ENCODE results near the gene TMEM125. TPM values are rescaled to one million over a fixed set of nuclear protein-coding genes. Genes with fewer than 3 reads are reported as not detected.

Gene TMEM125
- total RNA-seq, 2 donors from 2014 or later = not detected

DNA sequence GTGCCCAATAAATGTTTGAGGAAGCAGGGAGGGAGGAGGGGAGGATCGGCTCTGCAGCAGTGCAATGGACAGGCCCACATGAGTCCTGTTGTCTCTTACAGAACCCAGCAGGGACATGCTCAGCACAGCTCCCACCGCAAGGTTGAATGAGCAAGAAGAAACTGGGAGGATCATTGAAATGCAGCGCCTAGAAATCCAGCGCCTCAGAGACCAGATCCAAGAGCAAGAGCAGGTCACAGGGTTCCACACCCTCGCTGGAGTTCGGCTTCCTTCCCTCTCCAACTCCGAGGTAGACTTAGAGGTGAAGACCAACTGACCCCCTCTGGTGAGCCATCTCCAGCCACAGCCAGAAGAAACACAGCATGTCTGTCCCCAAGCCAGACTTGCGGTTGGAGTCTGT is 15.9 kb upstream of the TMEM125 start:
- ATAC-seq (replicated peaks in 1 of 2) (no peak), DNase-seq (no peak)
- no peaks in the 10 kb centered on the region for H3K4me1 Mint-ChIP-seq (ENCODE audit: low read depth)
- no peak overlapping the region for H3K27ac Mint-ChIP-seq
- peaks cover 0 to 3% of the 10 kb centered on the region in 2 donors for H3K9me3 Mint-ChIP-seq
- H3K36me3 Mint-ChIP-seq (ENCODE audit: insufficient read depth in 2 of 2) = no peaks in the 10 kb centered on the region
- H3K27me3 Mint-ChIP-seq (ENCODE audit: low read depth) = peaks cover 7% of the 10 kb centered on the region
- H3K4me3 Mint-ChIP-seq = no peak overlapping the region

DNA sequence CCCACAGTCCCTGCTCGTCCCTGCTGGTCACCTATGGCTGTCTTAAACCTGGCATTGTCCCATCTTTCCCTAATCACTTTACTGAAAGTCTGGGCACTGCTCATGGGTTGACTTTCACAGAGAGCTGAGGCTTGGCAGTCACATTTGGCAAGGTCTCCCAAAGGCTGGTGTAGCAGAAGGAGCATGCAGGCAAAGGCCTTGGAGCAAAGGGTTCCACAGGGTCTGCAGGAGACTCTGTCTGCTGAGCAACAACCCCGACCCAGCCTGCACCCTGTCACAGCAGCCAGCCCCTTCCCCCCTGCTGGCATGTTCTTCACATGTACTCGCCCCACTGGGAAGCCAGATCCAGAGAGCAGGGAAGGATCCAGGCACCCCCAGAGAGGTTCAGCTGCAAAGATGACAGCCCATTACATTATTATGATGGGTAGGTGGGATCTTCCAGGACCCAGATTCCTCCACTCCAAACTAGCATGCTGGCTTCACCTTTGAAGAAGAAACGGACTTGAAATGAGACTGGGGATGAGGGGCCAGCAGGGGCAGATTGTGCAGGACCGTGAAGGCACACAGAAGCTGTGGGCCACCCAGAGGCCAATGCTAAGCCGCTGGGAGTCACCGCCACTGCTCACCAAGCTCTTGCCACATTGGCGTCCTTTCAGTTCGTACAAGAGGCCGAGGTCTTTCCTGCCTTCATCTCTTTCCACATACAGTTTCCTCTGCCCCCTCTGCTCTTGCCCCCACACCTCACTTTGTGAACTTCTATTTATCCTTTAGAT is 14.2 kb upstream of the TMEM125 start:
- H3K36me3 Mint-ChIP-seq (ENCODE audit: insufficient read depth in 2 of 2) = no peaks in the 10 kb centered on the region
- no peak overlapping the region for H3K27ac Mint-ChIP-seq
- no peaks in the 10 kb centered on the region for H3K4me1 Mint-ChIP-seq (ENCODE audit: low read depth)
- peaks cover 0 to 3% of the 10 kb centered on the region in 2 donors for H3K9me3 Mint-ChIP-seq
- H3K27me3 Mint-ChIP-seq (ENCODE audit: low read depth) = peaks cover 7% of the 10 kb centered on the region
- ATAC-seq (replicated peaks in 1 of 2) (no peak), DNase-seq (no peak)
- no peak overlapping the region for H3K4me3 Mint-ChIP-seq

DNA sequence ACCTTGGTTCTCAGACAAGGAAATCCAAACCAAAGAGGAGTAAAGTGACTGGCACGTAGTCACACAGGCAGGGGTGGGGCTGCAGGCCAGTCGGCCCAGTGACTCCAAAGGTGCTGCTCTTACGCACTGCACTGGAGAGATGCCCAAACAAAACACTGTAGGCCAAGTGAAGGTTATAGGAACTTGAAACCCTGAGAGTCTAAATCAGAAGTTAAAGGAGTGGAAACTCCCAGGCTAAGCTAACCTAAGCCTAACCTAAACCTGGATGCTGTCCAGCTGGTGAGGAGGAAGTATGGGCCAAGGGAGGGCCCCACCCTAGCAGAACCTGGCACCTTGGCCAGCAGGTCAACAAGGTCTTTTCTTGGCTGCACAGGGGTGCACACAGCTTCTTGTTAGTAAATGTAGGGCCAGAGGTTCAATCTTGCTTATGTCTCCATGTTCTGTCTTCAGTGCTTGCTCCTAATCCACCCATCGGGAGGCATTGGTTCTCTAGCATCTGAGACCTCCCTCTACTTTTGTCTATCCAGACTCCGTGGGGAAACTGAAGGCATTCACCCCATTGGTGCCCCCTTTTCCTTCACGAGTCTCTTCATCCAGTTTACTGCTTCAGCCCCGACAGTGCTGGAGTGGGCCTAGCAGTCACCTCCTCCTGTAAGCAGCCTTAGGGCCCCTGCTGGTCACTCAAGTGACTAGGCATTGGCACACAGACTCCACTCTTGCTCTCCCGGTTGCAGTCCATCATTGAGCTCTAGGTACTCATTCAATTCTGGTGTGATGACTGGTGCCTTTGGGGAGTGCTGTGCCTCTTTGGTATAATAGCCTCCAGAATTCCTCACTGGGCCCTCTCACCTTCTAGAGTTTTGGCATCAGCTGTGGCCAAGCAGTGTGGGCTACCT is 12.9 kb upstream of the TMEM125 start:
- Mint-ChIP-seq H3K27ac (no peak overlapping the region), H3K36me3 (ENCODE audit: insufficient read depth in 2 of 2) (no peaks in the 10 kb centered on the region), H3K4me3 (no peak overlapping the region), H3K4me1 (ENCODE audit: low read depth) (no peaks in the 10 kb centered on the region), H3K9me3 (peaks cover 0 to 3% of the 10 kb centered on the region in 2 donors), H3K27me3 (ENCODE audit: low read depth) (peaks cover 7% of the 10 kb centered on the region)
- no peak for DNase-seq
- no peak for ATAC-seq (replicated peaks in 1 of 2)

DNA sequence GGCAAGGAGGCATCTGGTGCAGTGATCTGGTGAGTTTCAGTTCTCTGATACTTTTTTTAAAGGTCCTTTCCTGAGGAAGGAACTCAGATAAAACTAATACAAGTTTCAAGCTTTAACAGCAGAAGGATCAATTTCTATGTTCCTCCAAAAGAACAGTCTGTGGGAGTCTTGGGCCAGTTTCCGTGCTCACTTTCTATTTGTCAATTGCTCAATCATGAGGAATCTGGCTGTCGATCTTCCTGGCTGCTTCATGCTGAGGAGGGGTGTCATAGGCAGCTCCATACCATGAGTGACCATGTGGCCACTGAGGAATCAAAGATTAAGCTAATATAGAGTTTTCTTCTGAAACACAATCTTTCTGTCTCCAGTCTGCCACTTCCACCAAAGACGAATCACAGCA is 11.4 kb upstream of the TMEM125 start:
- Mint-ChIP-seq H3K27ac (no peak overlapping the region), H3K4me1 (ENCODE audit: low read depth) (no peaks in the 10 kb centered on the region), H3K36me3 (ENCODE audit: insufficient read depth in 2 of 2) (peaks cover 0 to 4% of the 10 kb centered on the region in 2 donors), H3K27me3 (ENCODE audit: low read depth) (no peaks in the 10 kb centered on the region), H3K4me3 (no peak overlapping the region), H3K9me3 (peaks cover 0 to 5% of the 10 kb centered on the region in 2 donors)
- DNase-seq (no peak), ATAC-seq (replicated peaks in 1 of 2) (no peak)

DNA sequence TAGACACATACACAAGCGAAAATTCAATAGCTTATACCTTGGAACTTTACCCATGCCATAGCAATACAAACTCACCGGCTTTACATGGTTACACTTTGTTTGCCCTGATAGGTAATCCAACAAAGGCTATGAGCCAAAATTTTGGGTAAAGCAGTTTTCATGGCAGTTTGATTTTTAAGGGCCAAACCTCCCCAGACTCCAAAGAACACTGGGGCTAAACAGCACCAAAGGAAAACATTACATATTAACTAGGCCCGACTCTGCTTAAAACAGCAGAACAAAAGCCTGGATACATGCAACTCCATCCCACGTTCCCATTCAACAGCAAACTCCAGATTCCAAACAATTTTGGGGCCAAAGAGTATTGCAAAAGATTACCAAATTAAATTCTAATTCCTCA is 4.4 kb upstream of the TMEM125 start:
- H3K27ac Mint-ChIP-seq = peak overlapping the region; percentile 80
- ATAC-seq (replicated peaks in 1 of 2) (no peak), DNase-seq (no peak)
- H3K4me3 Mint-ChIP-seq = no peak overlapping the region
- H3K36me3 Mint-ChIP-seq (ENCODE audit: insufficient read depth in 2 of 2) = peaks cover 3 to 7% of the 10 kb centered on the region in 2 donors
- H3K4me1 Mint-ChIP-seq (ENCODE audit: low read depth) = peaks cover 6% of the 10 kb centered on the region
- peaks cover 10% of the 10 kb centered on the region for H3K27me3 Mint-ChIP-seq (ENCODE audit: low read depth)
- H3K9me3 Mint-ChIP-seq = peaks cover 3 to 4% of the 10 kb centered on the region in 2 donors

DNA sequence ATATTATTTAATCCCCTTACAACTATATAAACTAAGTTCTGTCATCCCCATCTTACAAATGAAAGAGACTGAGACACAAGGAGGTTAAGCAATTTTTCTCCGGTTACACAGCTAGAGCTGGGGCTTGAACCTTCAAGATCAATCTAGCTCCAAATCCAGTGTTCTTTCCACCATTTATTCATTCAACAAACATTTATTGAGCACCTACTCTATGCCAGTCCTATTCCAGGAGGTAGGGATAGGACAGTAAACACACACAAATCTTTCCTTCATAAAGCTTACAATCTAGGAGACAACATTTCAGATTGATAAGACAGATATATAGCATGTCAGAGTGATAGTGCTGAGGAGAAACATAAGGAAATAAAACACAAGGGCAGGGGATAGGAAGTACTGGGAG is 2.9 kb upstream of the TMEM125 start:
- no peak overlapping the region for H3K4me3 Mint-ChIP-seq
- DNase-seq (no peak), ATAC-seq (replicated peaks in 1 of 2) (no peak)
- peaks cover 3 to 7% of the 10 kb centered on the region in 2 donors for H3K36me3 Mint-ChIP-seq (ENCODE audit: insufficient read depth in 2 of 2)
- peaks cover 20% of the 10 kb centered on the region for H3K4me1 Mint-ChIP-seq (ENCODE audit: low read depth)
- H3K9me3 Mint-ChIP-seq = peaks cover 3 to 4% of the 10 kb centered on the region in 2 donors
- H3K27me3 Mint-ChIP-seq (ENCODE audit: low read depth) = peaks cover 10% of the 10 kb centered on the region
- no peak overlapping the region for H3K27ac Mint-ChIP-seq

DNA sequence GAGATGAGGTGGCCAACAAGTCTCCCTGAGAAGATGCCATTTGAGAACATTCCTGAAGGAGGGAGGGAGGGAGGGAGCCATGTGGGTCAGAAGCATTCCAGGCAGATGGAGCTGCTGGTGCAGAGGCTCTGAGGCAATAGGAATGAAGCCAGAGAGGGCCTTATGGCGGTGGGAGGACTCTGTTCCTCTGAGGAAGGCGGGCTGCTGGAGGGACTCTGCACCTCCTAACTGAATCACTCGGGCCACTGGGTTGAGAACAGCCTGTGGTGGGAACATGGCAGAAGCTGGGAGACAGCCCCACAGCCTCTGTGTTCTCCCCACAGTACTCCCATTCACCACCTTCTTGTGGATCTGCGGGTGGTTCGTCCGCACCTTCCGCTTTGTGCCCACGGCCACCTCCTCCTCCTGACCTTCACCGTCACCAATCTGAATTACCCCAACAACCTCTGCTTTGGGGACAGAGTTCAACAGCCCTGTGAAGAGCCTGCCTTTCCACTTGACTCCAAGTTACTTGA is 2.4 kb upstream of the TMEM125 start:
- no peak for DNase-seq
- H3K4me1 Mint-ChIP-seq (ENCODE audit: low read depth) = peaks cover 21% of the 10 kb centered on the region

DNA sequence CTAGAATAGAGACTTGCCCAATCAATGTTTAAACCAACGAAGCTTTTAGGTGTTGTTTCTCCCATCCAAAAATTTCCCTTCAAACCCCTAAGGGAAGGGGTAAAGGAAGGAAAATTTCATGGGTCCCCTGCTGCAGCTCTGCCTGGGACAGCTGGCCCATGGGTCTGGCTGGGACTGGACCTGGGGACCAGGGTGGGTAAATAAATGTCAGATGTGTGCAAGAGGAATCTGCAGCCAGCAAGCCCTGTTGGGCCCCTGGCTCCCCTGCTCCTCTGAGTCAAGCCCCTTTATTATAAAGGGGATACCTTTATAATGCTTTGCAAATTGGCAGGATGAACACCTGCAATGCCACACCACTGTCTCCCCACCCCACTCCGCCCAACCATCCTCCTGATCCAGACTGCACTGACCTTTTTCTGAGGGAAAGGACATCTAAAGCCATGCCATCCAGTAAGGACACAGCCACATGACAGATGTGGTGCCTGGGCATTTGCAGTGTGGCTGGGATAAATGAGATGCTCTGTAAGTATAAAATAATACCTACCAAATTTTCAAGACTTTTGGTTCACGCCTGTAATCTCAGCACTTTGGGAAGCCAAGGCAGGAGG is 1.9 kb upstream of the TMEM125 start:
- DNase-seq (no peak), ATAC-seq (replicated peaks in 1 of 2) (no peak)
- Mint-ChIP-seq H3K9me3 (peaks cover 2 to 3% of the 10 kb centered on the region in 2 donors), H3K27me3 (ENCODE audit: low read depth) (peaks cover 10% of the 10 kb centered on the region), H3K4me3 (no peak overlapping the region), H3K36me3 (ENCODE audit: insufficient read depth in 2 of 2) (peaks cover 3 to 4% of the 10 kb centered on the region in 2 donors), H3K27ac (no peak overlapping the region), H3K4me1 (ENCODE audit: low read depth) (peaks cover 21% of the 10 kb centered on the region)

More for the DNA sequence above, 2.4 kb upstream of the TMEM125 start:
- Mint-ChIP-seq H3K27ac (no peak overlapping the region), H3K4me3 (no peak overlapping the region), H3K27me3 (ENCODE audit: low read depth) (peaks cover 10% of the 10 kb centered on the region), H3K9me3 (peaks cover 3 to 4% of the 10 kb centered on the region in 2 donors), H3K36me3 (ENCODE audit: insufficient read depth in 2 of 2) (peaks cover 3 to 7% of the 10 kb centered on the region in 2 donors)
- no peak for ATAC-seq (replicated peaks in 1 of 2)

DNA sequence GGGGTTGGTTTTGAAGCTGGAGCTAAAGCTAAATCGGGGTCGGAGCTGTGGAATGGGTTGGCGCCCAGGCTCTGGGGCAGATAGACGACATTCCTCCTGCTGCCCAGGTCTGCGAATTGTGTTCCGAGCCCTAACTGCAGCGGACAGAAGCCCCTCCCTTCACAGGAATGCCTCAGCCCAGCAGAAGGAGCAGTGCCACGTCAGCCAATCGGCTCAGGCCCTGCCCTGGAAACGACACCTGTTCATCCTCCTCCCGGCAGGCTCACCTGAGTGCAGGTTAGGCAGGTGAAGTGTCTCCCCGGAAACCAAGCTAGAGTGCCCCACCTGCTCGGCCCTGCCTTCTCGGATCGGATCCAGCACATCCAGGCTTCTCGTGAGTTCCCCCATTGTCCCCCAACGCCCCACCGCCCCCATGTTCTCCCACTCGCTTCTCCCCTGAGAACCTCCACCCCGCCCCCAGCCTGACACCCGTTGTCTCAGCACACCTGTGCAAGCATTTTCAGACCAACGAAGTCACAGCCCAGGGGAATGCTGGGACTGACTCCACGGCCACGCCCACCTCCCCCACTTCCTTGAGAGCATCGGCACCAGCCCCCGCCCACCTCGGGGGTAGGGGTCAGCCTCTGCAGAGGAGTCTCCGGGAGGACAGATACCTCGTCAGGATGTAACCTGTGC is 775 bp downstream of the TMEM125 start:
- Mint-ChIP-seq H3K27me3 (ENCODE audit: low read depth) (peaks cover 10% of the 10 kb centered on the region), H3K4me3 (peak overlapping the region; percentile 63 to 73), H3K36me3 (ENCODE audit: insufficient read depth in 2 of 2) (peaks cover 5 to 10% of the 10 kb centered on the region in 2 donors), H3K9me3 (peaks cover 6 to 7% of the 10 kb centered on the region in 2 donors), H3K4me1 (ENCODE audit: low read depth) (peaks cover 33% of the 10 kb centered on the region), H3K27ac (no peak overlapping the region)
- ATAC-seq (replicated peaks in 1 of 2) (peak; percentile 18 to 38), DNase-seq (peak; percentile 14 to 20)

DNA sequence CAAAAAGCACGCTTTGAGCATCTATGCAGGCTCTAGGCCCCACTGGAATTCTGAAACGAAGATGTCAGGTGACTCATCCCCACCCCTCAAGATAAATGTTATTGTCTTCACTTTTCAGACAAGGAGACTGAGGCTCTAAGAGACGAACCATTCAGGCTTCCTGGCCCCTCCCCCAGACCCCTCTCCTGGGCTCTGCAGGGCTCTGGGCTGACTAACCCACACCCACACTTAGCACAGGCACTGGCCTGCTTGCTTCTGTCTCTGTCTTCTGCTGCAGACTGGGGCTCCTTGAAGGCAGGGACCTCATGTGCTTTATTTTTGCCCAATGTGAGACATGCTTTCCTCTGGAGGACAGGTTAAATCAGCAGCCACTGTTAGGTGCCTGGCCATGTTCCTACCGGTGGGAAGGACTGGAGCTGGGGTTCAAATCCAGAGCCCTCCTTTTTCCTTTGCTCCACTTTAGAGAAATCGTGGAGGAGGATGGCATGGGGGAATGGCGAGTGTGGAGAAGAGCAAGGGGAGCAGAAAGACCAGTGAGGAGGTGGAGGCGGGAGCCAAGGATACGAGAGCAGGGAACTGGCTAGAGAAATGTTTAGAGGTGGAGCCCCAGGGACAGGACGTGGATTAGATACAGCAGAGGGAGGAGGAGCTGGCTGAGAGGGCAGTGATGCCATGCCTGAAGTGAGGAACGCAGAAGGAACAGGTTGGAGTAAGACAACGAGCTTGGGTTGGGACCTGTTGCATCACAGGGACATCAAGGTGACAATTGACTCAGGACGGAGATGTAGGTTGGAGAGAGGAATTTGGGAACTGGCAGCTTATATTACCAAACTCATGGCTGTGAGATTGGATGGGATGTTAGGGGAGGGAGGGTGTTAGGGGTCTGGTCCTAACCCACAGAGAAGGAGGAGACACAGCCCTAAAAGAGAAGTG is 1.7 kb downstream of the TMEM125 start:
- DNase-seq = peak in 1 of 2 donors; percentile 8
- peaks cover 6 to 7% of the 10 kb centered on the region in 2 donors for H3K9me3 Mint-ChIP-seq
- ATAC-seq (replicated peaks in 1 of 2) = peak; percentile 40 to 50
- H3K27me3 Mint-ChIP-seq (ENCODE audit: low read depth) = peaks cover 11% of the 10 kb centered on the region
- peaks cover 5 to 10% of the 10 kb centered on the region in 2 donors for H3K36me3 Mint-ChIP-seq (ENCODE audit: insufficient read depth in 2 of 2)
- H3K4me3 Mint-ChIP-seq = peak overlapping the region; percentile 46 to 73
- H3K27ac Mint-ChIP-seq = no peak overlapping the region
- H3K4me1 Mint-ChIP-seq (ENCODE audit: low read depth) = peaks cover 33% of the 10 kb centered on the region

DNA sequence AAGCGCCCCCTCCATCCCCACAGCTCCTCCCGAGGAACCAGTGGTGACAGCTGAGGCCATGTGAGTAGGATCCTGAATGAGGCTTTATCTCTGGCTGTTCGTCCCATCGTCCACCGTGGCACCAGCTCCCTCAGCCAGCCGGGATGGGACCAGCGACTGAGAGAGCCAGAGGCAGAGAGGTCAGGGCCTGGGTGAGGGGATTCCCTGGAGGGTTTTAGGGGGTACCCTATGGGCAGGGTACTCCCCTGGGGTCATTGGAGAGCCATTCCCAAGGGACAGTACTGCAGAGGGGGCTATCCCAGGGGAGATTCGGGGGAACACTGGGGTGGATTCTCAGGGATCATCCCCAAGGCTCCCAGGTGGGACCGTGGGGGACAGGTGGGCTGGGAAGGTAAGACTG is 2.4 kb downstream of the TMEM125 start:
- no peak for DNase-seq
- Mint-ChIP-seq H3K27me3 (ENCODE audit: low read depth) (peaks cover 19% of the 10 kb centered on the region), H3K4me1 (ENCODE audit: low read depth) (peaks cover 33% of the 10 kb centered on the region), H3K9me3 (peaks cover 6 to 7% of the 10 kb centered on the region in 2 donors), H3K4me3 (no peak overlapping the region), H3K27ac (no peak overlapping the region), H3K36me3 (ENCODE audit: insufficient read depth in 2 of 2) (peaks cover 5 to 10% of the 10 kb centered on the region in 2 donors)
- no peak for ATAC-seq (replicated peaks in 1 of 2)

Measured in activated T-cell treated with anti-CD3 and anti-CD28 coated beads, Interleukin-2, amount 50 U/mL, for 72 hours (primary cell).